ENCODE results near the gene BTN3A1. TPM values are rescaled to one million over a fixed set of nuclear protein-coding genes. Genes with fewer than 3 reads are reported as not detected.
A peak's percentile ranks its signal among the peaks of the same experiment; 100 is the strongest.

BTN3A1 gene
- total and polyA plus RNA-seq, 8 donors = 3.9 to 33.5 (median 12.5) TPM

DNA sequence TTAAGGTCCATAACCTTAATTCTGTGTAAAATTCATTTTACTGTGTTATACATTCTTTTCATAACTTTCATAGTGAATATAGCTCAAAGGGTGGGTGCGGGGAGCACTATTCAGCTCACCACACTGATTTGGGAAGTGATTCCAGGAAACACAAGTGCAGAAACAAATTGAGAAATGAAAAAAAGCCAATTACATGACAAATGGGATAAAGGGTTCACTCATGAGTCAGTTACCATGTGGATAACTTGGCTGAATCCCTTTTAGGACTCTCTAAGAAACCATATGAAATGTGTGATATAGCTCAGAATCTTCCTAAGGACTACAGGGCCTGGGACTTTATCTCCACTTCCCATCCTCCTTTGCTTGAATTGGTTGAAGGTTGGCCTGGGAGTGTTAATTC is 52.6 kb downstream of the BTN3A1 start:
- H3K9me3 ChIP-seq = no peaks in the 10 kb centered on the region
- no peaks in the 10 kb centered on the region for H3K27me3 ChIP-seq
- peaks cover 0 to 7% (median 0%) of the 10 kb centered on the region in 3 donors for H3K4me1 ChIP-seq
- FAIRE-seq (no peak), DNase-seq (no peak), ATAC-seq (no peak)
- no peak overlapping the region for H3K27ac ChIP-seq
- 95 to 98% methylated on average over 1 of the region's 1 CpG for WGBS, 2 donors
- no peak for TF ChIP-seq CTCF (IDR thresholded peaks at IDR 0.05)
- intact Hi-C loops (cut with DNase I) = no loop called here
- H3K36me3 ChIP-seq = peaks cover 0 to 1% (median 0%) of the 10 kb centered on the region in 3 donors
- no peak overlapping the region for H3K4me3 ChIP-seq

GRCh38 chr6:26455357-26455970 is 53.4 kb downstream of the BTN3A1 start:
- ATAC-seq = no peak
- H3K27ac ChIP-seq = no peak overlapping the region
- no peak for FAIRE-seq
- no peaks in the 10 kb centered on the region for H3K9me3 ChIP-seq
- no peak for DNase-seq
- intact Hi-C loops (cut with DNase I) = no loop called here
- H3K27me3 ChIP-seq = no peaks in the 10 kb centered on the region
- H3K4me3 ChIP-seq = no peak overlapping the region
- no peak for TF ChIP-seq CTCF (IDR thresholded peaks at IDR 0.05)
- H3K4me1 ChIP-seq = peaks cover 0 to 11% (median 0%) of the 10 kb centered on the region in 3 donors
- H3K36me3 ChIP-seq = peaks cover 0 to 6% (median 3%) of the 10 kb centered on the region in 3 donors
- 78 to 89% methylated on average over 3 of the region's 3 CpGs for WGBS, 2 donors

GRCh38 chr6:26457264-26457805 is 55.3 kb downstream of the BTN3A1 start:
- intact Hi-C loops (cut with DNase I) = no loop called here
- ATAC-seq (peak; percentile 47 to 63 (median 58)), DNase-seq (peak in 3 of 6 donors; percentile 11 to 32 (median 28)), FAIRE-seq (no peak)
- Histone ChIP-seq H3K9me3 (no peaks in the 10 kb centered on the region), H3K4me3 (peak overlapping the region in 3 of 4 donors; percentile 50 to 80 (median 53)), H3K36me3 (peaks cover 0 to 10% (median 9%) of the 10 kb centered on the region in 3 donors), H3K27ac (peak overlapping the region; percentile 67 to 96 (median 79)), H3K27me3 (no peaks in the 10 kb centered on the region), H3K4me1 (peaks cover 0 to 20% (median 4%) of the 10 kb centered on the region in 3 donors)
- WGBS, 2 donors = 19% methylated on average over 9 of the region's 9 CpGs
- no peak for TF ChIP-seq CTCF (IDR thresholded peaks at IDR 0.05)

DNA sequence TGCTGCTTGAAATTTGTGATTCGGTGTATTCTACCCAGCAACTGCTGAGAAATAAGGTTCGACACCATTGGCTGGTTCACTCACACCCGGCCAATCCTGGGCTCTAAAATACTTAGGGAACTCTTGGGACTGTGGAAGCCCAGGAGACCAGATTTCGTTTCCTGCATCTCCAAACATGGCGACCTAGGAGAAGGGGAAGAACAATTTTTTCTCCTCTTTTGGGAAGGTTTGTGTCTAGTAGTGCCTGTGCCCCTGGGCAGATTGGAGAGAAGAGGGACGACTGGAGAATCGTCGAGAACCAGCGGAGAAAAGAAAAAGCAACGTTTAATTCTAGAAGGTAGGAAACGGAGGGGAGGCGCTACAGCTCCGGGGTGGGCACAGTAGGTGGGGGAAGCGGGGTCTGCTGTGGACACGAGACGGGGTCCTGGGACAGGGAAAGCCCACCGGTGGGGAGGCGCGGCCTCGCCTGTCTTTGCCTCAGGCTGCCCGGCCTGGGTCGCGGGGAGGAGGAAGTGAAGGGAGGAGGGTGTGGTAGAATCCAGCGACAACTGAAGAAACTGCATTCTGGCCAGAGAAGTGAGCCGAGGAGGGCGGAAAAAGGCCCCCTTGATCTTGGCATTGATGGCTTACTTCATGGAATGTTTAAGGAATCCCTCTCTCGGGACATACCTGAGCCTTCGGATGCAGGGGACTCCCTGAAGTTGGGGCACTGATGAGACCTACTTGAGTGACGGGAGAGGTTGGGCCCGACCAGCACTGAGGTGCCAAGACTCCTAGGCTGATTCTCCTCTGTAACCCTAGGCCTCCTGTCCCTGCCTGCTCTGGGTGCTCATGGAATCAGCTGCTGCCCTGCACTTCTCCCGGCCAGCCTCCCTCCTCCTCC is 56.0 kb downstream of the BTN3A1 start, which contains the start of gene BTN2A1:
TSS of gene BTN2A1 (plus strand) at position 150 of the 883 bp plus-strand sequence. CDS start at position 832, 682 bp downstream.
- DNase-seq (peak; percentile 63 to 86 (median 76)), FAIRE-seq (peak; percentile 91), ATAC-seq (peak; percentile 99 to 100 (median 100))
- 0 to 1% methylated on average over 29 to 31 of the region's 31 CpGs for WGBS, 2 donors
- Histone ChIP-seq H3K36me3 (peaks cover 0 to 11% (median 11%) of the 10 kb centered on the region in 3 donors), H3K4me3 (peak within 1 kb of the TSS; percentile 12 to 80 (median 52)), H3K27ac (peak within 1 kb of the TSS; percentile 72 to 96 (median 79)), H3K27me3 (no peaks in the 10 kb centered on the region), H3K9me3 (no peaks in the 10 kb centered on the region), H3K4me1 (peaks cover 0 to 20% (median 4%) of the 10 kb centered on the region in 3 donors)
- no peak for TF ChIP-seq CTCF (IDR thresholded peaks at IDR 0.05)
- intact Hi-C loops (cut with DNase I) = no loop called here
